ENCODE results near the gene CASTOR1. TPM values are rescaled to one million over a fixed set of nuclear protein-coding genes. Genes with fewer than 3 reads are reported as not detected.

Gene CASTOR1
- total RNA-seq, 2 experiments from 2014 or later, result 4.5 to 9.1 TPM

- Histone ChIP-seq H4K20me1 (ENCODE audit: insufficient read depth, low read length) (no peaks in the 10 kb centered on the region), H3K4me1 (ENCODE audit: insufficient read depth, low read length, poor library complexity, severe bottlenecking) (peaks cover 13% of the 10 kb centered on the region), H2AFZ (ENCODE audit: low read length) (no peak overlapping the region), H3K79me2 (ENCODE audit: insufficient read depth, low read depth, low read length) (no peaks in the 10 kb centered on the region), H3K4me3 (ENCODE audit: low read depth, low read length, poor library complexity, severe bottlenecking) (no peak overlapping the region), H3K4me2 (ENCODE audit: low read length) (no peak overlapping the region), H3K36me3 (ENCODE audit: insufficient read depth, low read length) (no peaks in the 10 kb centered on the region), H3K9me2 (ENCODE audit: insufficient read depth, low read length) (no peaks in the 10 kb centered on the region), H3K27ac (ENCODE audit: low read depth, low read length, poor library complexity, severe bottlenecking) (no peak overlapping the region), H3K9me3 (ENCODE audit: low read length) (no peaks in the 10 kb centered on the region)
- ChIA-PET CTCF (ENCODE audit: unreplicated experiment) (no interaction called here), POLR2A (no interaction called here)
- no peak for DNase-seq (ENCODE audit: low spot score)
- no peak for TF ChIP-seq CTCF (conservative IDR thresholded peaks at IDR 0.05; ENCODE audit: low read length)
- no peak for TF ChIP-seq EZH2phosphoT487 (IDR thresholded peaks at IDR 0.05; ENCODE audit: borderline replicate concordance, low read depth, low read length)
- no TSS peak for BruUV-seq (replicated peaks)
- intact Hi-C loops (cut with micrococcal nuclease; ENCODE audit: unreplicated experiment), result loop anchor here (10.0 kb wide), 1 partner anchor 200 kb away; no protein-coding TSS in a partner anchor
Measured at GRCh38 chr22:30284666-30285065, 4.6 kb downstream of the CASTOR1 start.

- Histone ChIP-seq H3K4me3 (ENCODE audit: low read depth, low read length, poor library complexity, severe bottlenecking) (no peak overlapping the region), H2AFZ (ENCODE audit: low read length) (no peak overlapping the region), H3K9me2 (ENCODE audit: insufficient read depth, low read length) (no peaks in the 10 kb centered on the region), H4K20me1 (ENCODE audit: insufficient read depth, low read length) (no peaks in the 10 kb centered on the region), H3K27ac (ENCODE audit: low read depth, low read length, poor library complexity, severe bottlenecking) (no peak overlapping the region), H3K79me2 (ENCODE audit: insufficient read depth, low read depth, low read length) (no peaks in the 10 kb centered on the region), H3K4me2 (ENCODE audit: low read length) (no peak overlapping the region), H3K9me3 (ENCODE audit: low read length) (no peaks in the 10 kb centered on the region), H3K4me1 (ENCODE audit: insufficient read depth, low read length, poor library complexity, severe bottlenecking) (peaks cover 12% of the 10 kb centered on the region), H3K36me3 (ENCODE audit: insufficient read depth, low read length) (no peaks in the 10 kb centered on the region)
- DNase-seq (ENCODE audit: low spot score), result no peak
- no TSS peak for BruUV-seq (replicated peaks)
- TF ChIP-seq CTCF (conservative IDR thresholded peaks at IDR 0.05; ENCODE audit: low read length) (no peak), EZH2phosphoT487 (IDR thresholded peaks at IDR 0.05; ENCODE audit: borderline replicate concordance, low read depth, low read length) (no peak)
- ChIA-PET POLR2A (no interaction called here), CTCF (ENCODE audit: unreplicated experiment) (no interaction called here)
- intact Hi-C loops (cut with micrococcal nuclease; ENCODE audit: unreplicated experiment), result loop anchor here (10.0 kb wide), 1 partner anchor 201 kb away; no protein-coding TSS in a partner anchor
Measured at GRCh38 chr22:30284172-30284571, 5.1 kb downstream of the CASTOR1 start.

GRCh38 chr22:30283342-30283741 lies 6.0 kb downstream of the CASTOR1 start:
- peaks cover 6% of the 10 kb centered on the region for H3K4me1 ChIP-seq (ENCODE audit: insufficient read depth, low read length, poor library complexity, severe bottlenecking)
- no peaks in the 10 kb centered on the region for H3K9me2 ChIP-seq (ENCODE audit: insufficient read depth, low read length)
- intact Hi-C loops (cut with micrococcal nuclease; ENCODE audit: unreplicated experiment), result loop anchor here (10.0 kb wide), 1 partner anchor 201 kb away; no protein-coding TSS in a partner anchor
- POLR2A ChIA-PET, result interaction anchor here (0.6 to 2.3 kb wide), 2 partner anchors 16 to 920 kb away, joined by 4 to 5 read pairs; no protein-coding TSS in a partner anchor
- no peaks in the 10 kb centered on the region for H3K9me3 ChIP-seq (ENCODE audit: low read length)
- TF ChIP-seq CTCF (conservative IDR thresholded peaks at IDR 0.05; ENCODE audit: low read length), result no peak
- TF ChIP-seq EZH2phosphoT487 (IDR thresholded peaks at IDR 0.05; ENCODE audit: borderline replicate concordance, low read depth, low read length), result no peak
- H2AFZ ChIP-seq (ENCODE audit: low read length), result no peak overlapping the region
- H3K4me3 ChIP-seq (ENCODE audit: low read depth, low read length, poor library complexity, severe bottlenecking), result no peak overlapping the region
- no peaks in the 10 kb centered on the region for H4K20me1 ChIP-seq (ENCODE audit: insufficient read depth, low read length)
- H3K36me3 ChIP-seq (ENCODE audit: insufficient read depth, low read length), result no peaks in the 10 kb centered on the region
- no peak overlapping the region for H3K27ac ChIP-seq (ENCODE audit: low read depth, low read length, poor library complexity, severe bottlenecking)
- no peaks in the 10 kb centered on the region for H3K79me2 ChIP-seq (ENCODE audit: insufficient read depth, low read depth, low read length)
- H3K4me2 ChIP-seq (ENCODE audit: low read length), result no peak overlapping the region
- no peak for DNase-seq (ENCODE audit: low spot score)
- no TSS peak for BruUV-seq (replicated peaks)
- CTCF ChIA-PET (ENCODE audit: unreplicated experiment), result interaction anchor here (0.5 kb wide), 1 partner anchor 145 kb away, joined by 6 read pairs; no protein-coding TSS in a partner anchor

Data from OCI-LY7 (cell line).